Left ventricle myocardium superior (tissue), 1 donor: Measurements from ENCODE around the gene RPF1. TPM values are rescaled to one million over a fixed set of nuclear protein-coding genes. Genes with fewer than 3 reads are reported as not detected.
"Not testable (repeated sequence)": the region's sequence is repeated elsewhere in the genome, so short reads cannot be mapped to it uniquely, and the experiment has no call there.

Experiments used
- ATAC-seq: fragments of 200-7000 bp; cut with Tn5 transposase; one replicate; pipeline ENCODE4 v1.9.1; 2020; ENCODE audit warnings: mild to moderate bottlenecking, moderate library complexity
- DNase-seq: peaks from one replicate; pipeline ENCODE4 v3.0.0-alpha.2; 2020
- intact Hi-C: fragments of 100-400 bp; cut with micrococcal nuclease; formaldehyde crosslinking; loops from one replicate; pipeline ENCODE4 v1.11.0; 2022
- long read RNA-seq: library from polyadenylated mRNA; unstranded; transcript quantifications from one replicate; pipeline ENCODE4 v2.0.0, GENCODE V29; 2021
- total RNA-seq: library from RNA; stranded (reverse); fragmentation: NEBNext Ultra II Directional; extraction: Animal tissue kit (Norgen Biotek cat#: 25700); gene quantifications from one replicate; pipeline ENCODE4 v1.2.1, GENCODE V29; 2021
- donor health status: DM: no; HTN: yes; CAD: no; lungs with severe emphysema.

The RPF1 gene, protein sequence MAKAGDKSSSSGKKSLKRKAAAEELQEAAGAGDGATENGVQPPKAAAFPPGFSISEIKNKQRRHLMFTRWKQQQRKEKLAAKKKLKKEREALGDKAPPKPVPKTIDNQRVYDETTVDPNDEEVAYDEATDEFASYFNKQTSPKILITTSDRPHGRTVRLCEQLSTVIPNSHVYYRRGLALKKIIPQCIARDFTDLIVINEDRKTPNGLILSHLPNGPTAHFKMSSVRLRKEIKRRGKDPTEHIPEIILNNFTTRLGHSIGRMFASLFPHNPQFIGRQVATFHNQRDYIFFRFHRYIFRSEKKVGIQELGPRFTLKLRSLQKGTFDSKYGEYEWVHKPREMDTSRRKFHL
- total RNA-seq, result 35.9 TPM
- long read RNA-seq, transcript RPF1-201 (9 exons, 1,385 nt), result major isoform, 16 of 18 reads
- long read RNA-seq, partial matches to known transcripts, result 0 of 18 reads
- long read RNA-seq, other reads (novel, unspliced or antisense), result 2 of 18 reads

DNA sequence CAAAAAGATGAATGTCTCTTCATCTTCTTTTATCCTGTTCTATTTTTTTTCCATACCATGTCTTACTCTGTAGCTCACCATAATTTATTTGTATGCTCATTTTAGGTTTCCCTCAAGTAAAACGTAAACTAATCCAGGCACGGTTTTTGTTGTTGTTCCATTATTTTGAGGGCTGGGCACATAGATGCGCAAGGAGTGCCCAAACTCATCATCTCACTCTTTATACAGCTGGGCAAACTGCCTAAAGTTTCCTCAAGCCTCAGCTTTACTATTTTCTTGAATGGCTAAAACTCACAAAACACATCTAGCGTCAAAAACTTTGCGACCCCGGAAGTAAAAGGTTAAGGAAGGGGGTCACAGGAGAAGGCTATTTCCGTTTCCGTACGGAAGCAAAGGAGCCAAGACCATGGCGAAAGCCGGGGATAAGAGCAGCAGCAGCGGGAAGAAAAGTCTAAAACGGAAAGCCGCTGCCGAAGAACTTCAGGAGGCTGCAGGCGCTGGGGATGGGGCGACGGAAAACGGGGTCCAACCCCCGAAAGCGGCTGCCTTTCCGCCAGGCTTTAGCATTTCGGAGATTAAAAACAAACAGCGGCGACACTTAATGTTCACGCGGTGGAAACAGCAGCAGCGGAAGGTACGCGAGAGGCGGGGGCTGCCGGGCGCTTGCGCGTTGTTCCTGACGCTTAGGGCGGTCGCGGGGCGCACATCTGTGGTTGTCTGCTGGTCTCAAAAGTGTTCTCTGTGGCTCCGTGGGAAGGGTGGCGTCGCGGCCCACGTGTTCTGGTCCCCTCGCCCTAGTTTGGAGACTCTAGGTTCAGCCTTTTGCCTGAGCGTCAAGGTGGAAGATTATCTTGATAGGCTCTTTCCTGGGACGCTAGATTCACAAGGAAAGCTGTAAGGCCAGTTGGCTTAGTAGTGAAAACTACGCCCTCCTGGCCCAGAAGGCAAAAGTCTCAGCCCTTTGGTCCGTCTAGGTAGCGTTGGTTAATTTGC is at the start of gene RPF1:
RPF1 (plus strand) TSS at position 391 of the 993 bp plus-strand sequence; CDS start at position 407, 16 bp downstream.
- peak; percentile 85 for DNase-seq
- ATAC-seq, result peak; percentile 98
- intact Hi-C loops, result no loop called here

DNA sequence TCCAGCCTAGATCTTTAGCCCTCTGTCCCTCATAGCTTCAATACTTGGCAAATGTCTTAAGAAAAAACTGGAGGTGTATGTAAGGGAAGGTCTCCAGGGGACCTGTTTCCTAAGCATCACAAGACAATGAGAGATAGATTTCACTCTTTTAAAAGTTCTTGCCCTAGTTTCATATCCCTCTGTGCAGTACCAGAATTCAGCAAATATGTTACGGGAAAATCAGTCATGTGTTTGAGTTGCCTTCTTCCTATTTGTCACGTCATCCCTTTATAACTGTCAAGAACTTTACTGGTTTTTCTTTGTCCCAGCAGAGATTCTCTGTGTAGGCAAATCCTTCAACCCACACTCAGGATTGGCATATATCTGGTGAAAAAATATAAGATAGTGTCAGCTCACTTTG is 48.5 kb upstream of the RPF1 start:
- intact Hi-C loops, result no loop called here
- ATAC-seq, result no peak
- DNase-seq, result no peak

DNA sequence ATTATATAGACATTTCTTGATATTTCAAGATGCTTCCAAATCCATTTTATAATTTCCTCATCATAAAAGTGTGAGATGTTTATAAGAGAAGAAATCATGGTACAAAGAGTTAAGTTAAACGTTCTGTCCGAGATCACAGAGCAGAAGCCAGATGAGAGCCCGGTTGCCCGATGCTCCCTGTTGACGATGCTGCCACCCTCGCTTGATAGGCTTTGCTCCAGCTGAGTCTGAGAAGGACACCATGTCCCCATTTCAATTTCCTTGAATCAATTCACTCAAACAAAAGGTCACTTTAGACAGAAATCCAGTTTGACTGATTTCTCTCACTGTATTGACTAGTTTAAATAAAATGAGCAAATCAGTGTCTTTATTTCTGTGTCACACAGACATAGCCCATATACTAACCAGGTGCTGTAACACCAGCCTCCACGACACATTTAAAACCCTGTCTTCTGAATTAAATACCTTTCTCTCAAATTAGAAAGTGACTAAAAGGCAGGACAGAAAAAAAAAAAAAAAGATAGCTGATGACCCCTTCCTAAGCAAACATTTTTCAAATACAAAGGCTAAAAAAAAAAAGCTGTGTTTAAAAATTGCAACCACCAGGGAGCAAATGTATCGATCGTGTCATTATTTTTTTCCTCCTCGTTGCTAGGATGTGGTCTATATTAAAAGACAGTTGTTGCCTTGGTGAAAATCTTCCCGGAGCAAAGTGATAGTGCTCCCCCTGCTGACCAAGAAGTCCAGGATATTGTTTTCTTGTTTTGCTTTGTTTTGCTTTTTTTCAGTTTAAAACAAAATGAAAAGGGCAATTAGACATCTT is 45.6 kb upstream of the RPF1 start:
- intact Hi-C loops, result loop anchor here (2.0 kb wide), 1 partner anchor 289 kb away; the partner anchor contains the start of gene PRKACB

DNA sequence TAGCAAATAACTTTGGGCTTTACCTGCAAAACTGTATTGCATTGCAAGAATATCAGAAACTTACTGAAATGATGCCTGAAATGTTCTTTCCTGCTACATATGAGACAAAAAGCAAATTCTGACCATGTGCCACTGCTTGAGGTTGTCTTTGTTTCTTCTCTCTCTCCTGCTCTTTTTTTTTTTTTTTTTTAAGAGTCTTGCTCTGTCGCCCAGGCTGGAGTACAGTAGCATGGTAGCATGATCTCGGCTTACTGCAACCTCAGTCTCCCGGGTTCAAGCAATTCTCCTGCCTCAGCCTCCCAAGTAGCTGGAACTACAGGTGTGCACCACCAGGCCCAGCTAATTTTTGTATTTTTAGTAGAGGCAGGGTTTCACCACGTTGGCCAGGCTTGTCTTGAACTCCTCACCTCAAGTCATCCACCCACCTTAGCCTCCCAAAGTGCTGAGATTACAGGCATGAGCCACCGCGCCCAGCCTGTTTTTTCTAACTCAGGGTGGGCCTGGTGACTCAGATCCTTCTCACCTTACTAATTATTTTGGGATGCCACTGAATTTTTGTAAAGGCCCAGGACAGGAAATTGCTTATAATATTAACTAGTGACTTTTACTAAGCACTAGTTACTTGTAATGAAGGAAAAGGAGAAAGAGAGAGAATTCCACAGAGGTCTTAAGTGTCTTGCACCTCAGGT is 44.8 kb upstream of the RPF1 start:
- DNase-seq (no peak), ATAC-seq (no peak)
- intact Hi-C loops, result no loop called here

More for the DNA sequence above, 45.6 kb upstream of the RPF1 start:
- DNase-seq (peak; percentile 36), ATAC-seq (peak; percentile 79)

DNA sequence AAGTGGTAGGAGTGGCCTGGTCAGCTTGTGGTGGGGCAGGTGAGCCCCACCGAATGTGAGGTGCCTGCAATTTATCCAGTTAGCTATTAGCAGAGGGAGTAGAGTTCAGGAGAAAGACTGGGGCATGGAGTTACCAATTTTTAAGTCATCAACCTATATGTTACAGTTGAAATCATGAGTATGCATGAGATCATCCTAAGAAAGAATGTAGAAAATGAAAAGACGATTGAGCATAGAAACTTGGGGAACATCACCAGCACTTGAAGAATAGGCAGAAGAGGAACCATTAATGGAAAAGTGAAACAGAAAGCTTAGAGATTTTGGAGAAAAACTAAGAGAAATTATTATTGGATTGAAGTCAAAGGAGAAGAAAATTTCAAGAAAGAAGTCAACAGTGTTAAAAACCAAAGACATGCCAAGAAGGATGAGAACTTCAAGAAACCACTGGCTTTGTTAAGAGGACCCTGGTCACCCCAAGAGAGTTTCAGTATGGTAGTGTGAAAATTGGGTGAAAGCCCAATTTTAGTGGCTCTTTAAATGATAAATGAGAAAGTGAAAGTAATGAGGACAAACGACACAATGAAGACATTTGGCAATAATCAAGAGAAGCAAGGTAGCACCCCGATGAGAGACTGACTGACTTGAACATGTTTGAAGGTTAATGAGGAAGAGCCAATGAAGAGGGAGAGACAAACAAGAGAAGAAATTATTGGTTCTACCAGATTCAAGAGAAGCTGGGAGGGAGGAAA is 44.1 kb upstream of the RPF1 start:
- intact Hi-C loops, result no loop called here
- no peak for ATAC-seq
- no peak for DNase-seq

DNA sequence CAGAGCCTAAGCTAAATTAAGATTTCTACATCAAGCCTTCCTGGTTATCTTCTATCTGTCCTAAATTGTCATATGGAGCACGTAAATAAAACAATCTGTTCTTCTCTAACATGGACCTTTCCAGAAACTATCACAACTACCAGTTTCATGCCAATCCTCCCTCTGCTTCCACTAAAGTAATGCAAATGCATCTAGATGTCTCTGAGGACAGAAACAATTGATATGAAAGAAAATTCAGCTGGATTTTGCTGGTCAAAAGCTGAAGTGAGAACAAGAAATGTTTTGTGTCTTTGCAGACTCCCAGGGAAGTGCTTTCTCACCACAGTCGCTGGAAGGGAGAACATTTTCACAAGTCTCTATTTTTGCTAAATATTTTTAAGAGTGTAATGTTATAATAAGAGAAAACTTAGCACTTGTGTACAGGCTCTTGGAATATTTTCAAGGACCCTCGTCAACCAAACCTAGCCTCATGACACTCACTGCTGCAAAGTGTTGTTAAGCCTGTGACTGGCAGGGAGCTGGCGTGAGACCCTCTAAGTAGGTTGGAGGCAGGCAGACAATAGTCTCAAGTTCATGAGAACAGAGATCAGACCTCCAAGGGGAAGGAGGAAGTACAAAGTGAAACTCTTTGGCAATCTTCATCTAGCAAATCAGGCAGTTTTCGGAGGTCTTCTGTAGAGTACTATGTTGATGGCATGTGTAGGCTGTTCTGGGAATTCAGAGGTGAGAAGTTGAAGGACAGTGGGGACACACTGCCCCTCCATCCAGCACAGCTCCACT is 42.0 kb upstream of the RPF1 start:
- ATAC-seq (peak; percentile 30), DNase-seq (no peak)
- intact Hi-C loops, result no loop called here

DNA sequence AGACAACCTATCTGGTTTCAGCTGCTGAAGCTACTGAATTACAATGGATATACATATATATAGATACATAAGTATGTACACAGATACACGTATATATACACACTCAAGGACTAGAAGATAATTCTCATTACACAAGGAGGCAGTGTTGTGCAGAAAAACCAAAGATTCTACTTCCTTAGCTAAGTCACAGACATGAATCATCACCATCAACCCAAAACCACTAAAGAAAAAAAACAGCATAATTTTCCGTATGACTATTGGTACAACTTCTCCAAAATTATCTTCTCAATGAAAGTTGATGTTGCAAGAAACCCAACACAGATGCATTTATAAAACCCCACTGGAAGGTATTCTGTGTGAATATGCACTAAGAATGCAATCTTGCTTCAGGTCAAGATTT is 36.8 kb upstream of the RPF1 start:
- intact Hi-C loops, result loop anchor here (10.0 kb wide), 1 partner anchor 163 kb away; no protein-coding TSS in a partner anchor
- no peak for DNase-seq
- peak; percentile 76 for ATAC-seq

DNA sequence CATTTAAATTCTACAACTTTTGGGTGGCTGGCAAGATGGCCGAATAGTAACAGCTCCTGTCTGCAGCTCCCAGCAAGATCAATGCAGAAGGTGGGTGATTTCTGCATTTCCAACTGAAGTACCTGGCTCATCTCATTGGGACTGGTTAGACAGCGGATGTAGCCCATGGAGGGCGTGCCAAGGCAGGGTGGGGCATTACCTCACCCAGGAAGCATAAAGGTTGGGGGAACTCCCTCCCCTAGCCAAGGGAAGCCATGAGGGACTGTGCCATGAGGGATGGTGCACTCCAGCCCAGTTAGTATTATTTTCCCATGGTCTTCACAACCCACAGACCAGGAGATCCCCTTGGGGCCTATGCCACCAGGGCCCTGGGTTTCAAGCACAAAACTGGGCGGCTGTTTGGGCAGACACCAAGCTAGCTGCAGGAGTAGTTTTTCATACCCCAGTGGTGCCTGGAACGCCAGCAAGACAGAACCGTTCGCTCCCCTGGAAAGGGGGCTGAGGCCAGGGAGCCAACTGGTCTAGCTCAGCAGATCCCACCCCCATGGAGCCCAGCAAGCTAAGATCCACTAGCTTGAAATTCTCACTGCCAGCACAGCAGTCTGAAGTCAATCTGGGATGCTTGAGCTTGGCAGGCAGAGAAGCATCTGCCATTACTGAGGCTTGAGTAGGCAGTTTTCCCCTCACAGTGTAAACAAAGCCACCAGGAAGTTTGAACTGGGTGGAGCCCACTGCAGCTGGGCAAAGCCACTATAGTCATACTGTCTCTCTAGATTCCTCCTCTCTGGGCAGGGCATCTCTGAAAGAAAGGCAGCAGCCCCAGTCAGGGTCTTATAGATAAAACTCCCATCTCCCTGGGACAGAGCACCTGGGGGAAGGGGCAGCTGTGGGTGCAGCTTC is 36.1 kb upstream of the RPF1 start:
- ATAC-seq, DNase-seq: not testable (repeated sequence)
- intact Hi-C loops, result loop anchor here (10.0 kb wide), 1 partner anchor 162 kb away; no protein-coding TSS in a partner anchor

DNA sequence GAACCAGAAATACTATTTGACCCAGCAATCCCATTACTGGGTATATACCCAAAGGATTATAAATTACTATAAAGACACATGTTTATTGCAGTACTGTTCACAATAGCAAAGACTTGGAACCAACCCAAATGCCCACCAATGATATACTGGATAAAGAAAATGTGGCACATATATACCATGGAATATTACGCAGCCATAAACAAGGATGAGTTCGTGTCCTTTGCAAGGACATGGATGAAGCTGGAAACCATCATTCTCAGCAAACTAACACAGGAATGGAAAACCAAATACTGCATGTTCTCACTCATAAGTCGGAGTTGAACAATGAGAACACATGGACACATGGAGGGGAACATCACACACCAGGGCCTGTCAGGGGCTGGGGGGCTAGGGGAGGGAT is 30.4 kb upstream of the RPF1 start:
- DNase-seq, ATAC-seq: not testable (repeated sequence)
- intact Hi-C loops, result loop anchor here (10.0 kb wide), 1 partner anchor 156 kb away; no protein-coding TSS in a partner anchor

DNA sequence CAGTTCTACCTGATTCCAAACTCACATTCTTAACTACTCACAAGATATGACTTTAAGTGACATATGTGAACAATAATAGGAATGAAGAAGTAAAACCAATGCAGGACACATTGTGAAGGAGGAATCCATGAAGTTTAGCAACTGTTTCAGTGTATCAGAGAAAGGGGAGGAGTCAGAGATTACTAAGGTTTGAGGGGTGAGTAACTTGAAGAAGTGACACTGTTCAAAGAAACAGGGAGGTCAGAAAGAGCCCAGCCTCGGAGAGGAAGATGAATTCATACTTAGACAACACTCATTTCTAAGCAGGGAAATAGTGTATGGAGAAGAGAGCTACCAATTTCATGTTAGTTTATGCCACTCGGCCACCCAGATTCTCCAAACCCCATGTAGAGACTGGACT is 28.2 kb upstream of the RPF1 start:
- intact Hi-C loops, result no loop called here
- ATAC-seq, result no peak
- no peak for DNase-seq

DNA sequence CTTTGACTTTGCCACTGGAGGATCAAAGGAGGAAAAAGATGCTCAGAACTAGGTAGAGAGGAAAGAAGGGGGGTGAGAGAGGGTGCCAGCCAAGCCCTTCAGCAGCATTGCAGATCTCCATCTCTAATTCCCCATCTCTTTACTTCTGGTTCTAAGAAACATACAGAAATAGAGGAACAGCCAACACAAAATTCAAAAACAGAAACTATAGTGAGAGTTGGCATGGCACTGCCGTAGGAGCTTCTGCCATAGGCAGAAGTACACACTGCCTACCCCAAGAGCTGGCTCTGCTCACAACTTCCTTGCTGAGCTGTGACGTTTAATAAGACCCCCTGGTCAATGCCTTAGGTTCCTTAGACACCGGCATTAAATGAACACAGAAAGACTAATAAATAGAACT is 26.6 kb upstream of the RPF1 start:
- DNase-seq, result no peak
- intact Hi-C loops, result no loop called here
- ATAC-seq, result no peak

DNA sequence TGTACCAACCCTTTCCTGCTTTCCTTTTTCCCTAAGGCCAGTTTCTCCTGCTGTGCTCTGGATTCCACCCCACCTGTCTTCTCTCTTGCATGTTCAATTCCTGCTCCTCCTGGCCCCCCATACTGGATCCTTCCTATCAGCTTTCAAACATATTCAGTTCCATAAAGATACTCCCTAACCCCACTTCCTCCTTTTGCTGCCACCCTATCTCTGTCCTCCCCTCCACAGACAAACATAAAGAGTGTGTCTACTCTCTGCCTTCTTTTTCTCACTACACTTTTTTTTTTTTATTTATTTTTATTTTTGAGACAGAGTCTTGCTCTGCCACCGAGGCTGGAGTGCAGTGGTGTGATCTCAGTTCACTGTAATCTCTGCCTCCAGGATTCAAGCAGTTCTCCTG is 16.9 kb upstream of the RPF1 start:
- intact Hi-C loops, result no loop called here
- DNase-seq, result no peak
- ATAC-seq, result no peak

DNA sequence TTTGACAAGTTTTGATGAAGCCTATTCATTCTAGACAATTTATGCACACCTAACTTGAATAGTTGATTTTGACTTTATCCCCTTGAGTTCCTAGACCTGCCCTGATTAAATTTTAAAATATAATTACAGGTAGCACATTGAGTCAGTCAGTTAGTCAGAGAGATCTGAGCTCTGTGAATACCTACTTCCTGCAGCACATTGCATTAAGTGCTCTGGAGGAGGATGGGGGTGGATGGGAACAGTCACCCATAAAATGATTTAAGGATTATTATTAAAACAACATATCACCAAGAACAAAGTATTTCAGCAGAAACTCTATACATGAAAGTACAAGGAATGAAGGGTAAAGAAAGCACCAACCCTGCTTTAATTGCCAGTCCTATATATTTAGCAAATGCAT is 11.8 kb upstream of the RPF1 start:
- DNase-seq, result no peak
- ATAC-seq, result no peak
- intact Hi-C loops, result no loop called here

DNA sequence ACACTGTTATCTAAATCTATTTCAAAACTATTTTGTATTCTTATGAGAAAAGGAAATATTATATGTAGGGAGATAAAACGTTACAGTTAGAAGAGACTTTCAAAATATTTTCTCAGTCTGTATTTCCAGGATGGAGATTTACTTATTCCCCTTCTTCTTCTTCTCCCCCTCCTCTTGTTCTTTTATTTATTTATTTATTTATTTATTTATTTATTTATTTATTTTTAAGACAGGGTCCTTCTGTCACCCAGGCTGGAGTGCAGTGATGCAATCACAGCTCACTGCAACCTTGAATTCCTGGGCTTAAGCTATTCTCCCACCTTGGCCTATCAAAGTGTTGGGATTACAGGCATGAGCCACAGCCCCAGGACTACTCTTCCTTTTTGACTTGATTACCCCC is 2.8 kb upstream of the RPF1 start:
- intact Hi-C loops, result no loop called here
- ATAC-seq, result no peak
- DNase-seq, result no peak

DNA sequence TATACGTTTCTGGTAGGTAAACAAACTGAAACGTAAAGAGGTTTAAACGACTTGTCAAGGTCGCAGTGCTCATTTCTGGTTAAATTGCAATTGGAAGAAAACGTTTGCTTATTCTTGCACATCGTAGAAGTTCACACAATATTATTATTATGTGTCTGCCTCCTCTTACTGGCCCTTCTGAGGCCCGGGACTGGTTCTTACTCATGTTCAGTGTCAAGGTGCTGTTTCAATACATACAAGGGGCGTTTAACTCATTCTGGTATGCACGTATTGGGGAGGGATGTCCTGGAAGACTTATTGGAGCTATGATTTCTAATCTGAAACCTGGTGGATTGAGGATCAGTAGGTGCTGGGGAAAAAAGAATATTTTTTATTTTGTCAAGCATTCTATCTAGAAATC is 932 bp downstream of the RPF1 start:
- ATAC-seq, result no peak
- DNase-seq, result no peak
- intact Hi-C loops, result no loop called here

DNA sequence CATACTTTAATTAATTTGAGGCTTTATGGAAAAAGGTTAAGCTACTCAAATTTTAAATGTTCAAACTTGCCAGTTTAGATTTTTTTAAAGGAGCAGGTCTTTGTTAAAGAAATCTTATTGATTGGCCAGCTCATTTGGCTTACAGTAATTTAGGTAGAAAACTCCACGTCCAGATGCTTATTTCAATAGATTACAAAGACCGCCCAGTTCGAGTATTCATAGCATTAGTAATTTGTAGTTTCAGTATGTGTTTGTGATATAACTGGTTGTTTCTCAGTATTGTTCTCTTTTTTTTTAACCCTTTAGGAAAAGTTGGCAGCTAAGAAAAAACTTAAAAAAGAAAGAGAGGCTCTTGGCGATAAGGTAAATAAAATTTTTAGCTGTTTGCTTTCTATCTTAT is 1.6 kb downstream of the RPF1 start:
- DNase-seq (no peak), ATAC-seq (no peak)
- intact Hi-C loops, result no loop called here
